ENCODE measurements around the gene KRTAP5-3. TPM values are rescaled to one million over a fixed set of nuclear protein-coding genes. Genes with fewer than 3 reads are reported as not detected.

KRTAP5-3 gene
- total and polyA plus RNA-seq, 2 of the 8 experiments (the other 6 are each of a cell fraction or from before 2014, with no cell fraction given), result not detected

- TF ChIP-seq CBX8 (IDR thresholded peaks at IDR 0.05; ENCODE audit: borderline replicate concordance, low read depth, low read length) (no peak), SIX5 (IDR thresholded peaks at IDR 0.05; ENCODE audit: low read depth, low read length) (no peak), SP2 (IDR thresholded peaks at IDR 0.05; ENCODE audit: low read length) (no peak), SP4 (IDR thresholded peaks at IDR 0.05; ENCODE audit: low read length) (no peak), CBX5 (IDR thresholded peaks at IDR 0.05; ENCODE audit: low read depth, low read length) (no peak)
Measured at GRCh38 chr11:1625541-1625940, 17.3 kb upstream of the KRTAP5-3 start (continued).

Measured in H1 (cell line).